ENCODE data around the gene KDM4B. TPM values are rescaled to one million over a fixed set of nuclear protein-coding genes. Genes with fewer than 3 reads are reported as not detected.

The KDM4B gene
- total and polyA plus RNA-seq, 2 of the 8 experiments (the other 6 are each of a cell fraction or from before 2014, with no cell fraction given), result 12.0 to 31.9 TPM

DNA sequence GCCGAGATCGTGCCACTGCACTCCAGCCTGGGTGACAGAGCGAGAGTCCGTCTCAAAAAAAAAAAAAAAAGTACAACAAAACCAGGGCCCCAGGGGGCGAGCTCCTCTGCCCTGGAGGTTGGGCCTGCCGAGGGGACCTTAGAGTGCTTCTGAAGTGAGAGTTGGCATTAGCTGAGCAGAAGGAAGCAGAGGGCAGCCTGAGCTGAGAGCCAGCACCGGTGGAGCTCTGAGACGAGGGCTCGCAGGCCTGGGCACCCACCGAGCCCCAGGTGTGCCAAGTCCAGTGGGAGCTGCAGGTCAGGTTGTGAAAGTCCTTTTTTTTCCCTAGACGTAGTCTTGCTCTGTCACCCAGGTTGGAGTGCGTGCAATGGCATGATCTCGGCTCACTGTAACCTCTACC lies 46.0 kb downstream of the KDM4B start:
- H3K23ac ChIP-seq (ENCODE audit: insufficient read length), result no peak overlapping the region
- no peak overlapping the region for H2AK5ac ChIP-seq (ENCODE audit: low read depth, low read length)
- no peaks in the 10 kb centered on the region for H3K4me1 ChIP-seq (replicated peaks in 1 of 4; ENCODE audit: control insufficient read depth in 3 of 4, insufficient read depth in 4 of 4, low read length in 3 of 4)
- WGBS, 2 experiments (ENCODE audit: extremely low coverage in 1 of 2, insufficient coverage in 1 of 2, insufficient read length in 1 of 2, insufficient replicate concordance in 2 of 2, low coverage in 1 of 2, low lambda C conversion rate in 2 of 2, missing lambda C conversion rate in 1 of 2), result 94% methylated on average over 10 of the region's 13 CpGs; no CpG with 5 or more reads in 1 of the 2 experiments
- H4K8ac ChIP-seq (ENCODE audit: extremely low read depth, insufficient read depth, low read length), result no peak overlapping the region
- no peak overlapping the region for H2BK20ac ChIP-seq (ENCODE audit: low read length)
- no peak overlapping the region for H3K4ac ChIP-seq (replicated peaks; ENCODE audit: insufficient read length, low read depth, low read length)
- no peak for DNase-seq (ENCODE audit: low read depth in 1 of 2, low spot score in 2 of 2)
- peaks cover 0 to 10% of the 10 kb centered on the region in 2 experiments; a peak in 2 of 4 replicates for H3K9me3 ChIP-seq (ENCODE audit: insufficient read depth in 2 of 2, low read depth in 1 of 2, low read length in 1 of 2)
- peaks cover 12% of the 10 kb centered on the region; the same call in 1 of the 2 replicates for H3K23me2 ChIP-seq (ENCODE audit: low read depth, low read length)
- peaks cover 11 to 12% of the 10 kb centered on the region in 2 experiments for H4K20me1 ChIP-seq (replicated peaks in 1 of 2; ENCODE audit: control insufficient read depth in 1 of 2, insufficient read depth in 2 of 2, low read length in 2 of 2)
- no peak overlapping the region for H3K27ac ChIP-seq (ENCODE audit: low read depth, low read length)
- peaks cover 0 to 41% of the 10 kb centered on the region in 2 experiments; a peak in 1 of 4 replicates for H3K79me2 ChIP-seq (ENCODE audit: control insufficient read depth in 1 of 2, insufficient read depth in 2 of 2, low read length in 2 of 2)
- no peak overlapping the region for H3K18ac ChIP-seq (ENCODE audit: extremely low read depth, low read length)
- H3K27me3 ChIP-seq (replicated peaks in 1 of 4; ENCODE audit: control insufficient read depth in 3 of 4, extremely low read depth in 1 of 4, insufficient read depth in 3 of 4, low read length in 3 of 4), result no peaks in the 10 kb centered on the region
- POLR2A ChIA-PET (ENCODE audit: partially characterized antibody), result no interaction called here
- no peak overlapping the region for H4K5ac ChIP-seq (ENCODE audit: insufficient read length, low read depth, low read length)
- no peak overlapping the region for H4K91ac ChIP-seq (replicated peaks; ENCODE audit: insufficient read length, low read length)
- H2AFZ ChIP-seq (ENCODE audit: low read length), result no peak overlapping the region
- H3K9ac ChIP-seq (replicated peaks in 1 of 4; ENCODE audit: extremely low read depth in 1 of 4, low read depth in 3 of 4, low read length in 3 of 4), result no peak overlapping the region
- H3K56ac ChIP-seq (replicated peaks; ENCODE audit: insufficient read length, low read depth, low read length), result no peak overlapping the region
- H2BK120ac ChIP-seq (replicated peaks; ENCODE audit: low read depth, low read length), result no peak overlapping the region
- no peak overlapping the region for H2BK12ac ChIP-seq (ENCODE audit: low read depth, low read length)
- no peak overlapping the region for H2BK15ac ChIP-seq (ENCODE audit: low read length)
- H2BK5ac ChIP-seq (ENCODE audit: low read depth, low read length), result no peak overlapping the region
- H3K36me3 ChIP-seq (ENCODE audit: control insufficient read depth in 2 of 4, insufficient read depth in 4 of 4, low read length in 3 of 4), result peaks cover 0 to 12% (median 7%) of the 10 kb centered on the region in 4 experiments; a peak in 5 of 8 replicates
- FAIRE-seq, result no peak
- H3K14ac ChIP-seq (ENCODE audit: insufficient read length), result no peak overlapping the region
- H3K4me3 ChIP-seq (ENCODE audit: extremely low read depth in 1 of 4, insufficient read depth in 2 of 4, low read depth in 3 of 4, low read length in 4 of 4), result no peak overlapping the region
- H3K79me1 ChIP-seq (ENCODE audit: low read depth, low read length), result peaks cover 24% of the 10 kb centered on the region
- no peak overlapping the region for H3K4me2 ChIP-seq (ENCODE audit: insufficient read depth in 1 of 2, low read depth in 2 of 2, low read length in 2 of 2)
- CTCF ChIA-PET (ENCODE audit: partially characterized antibody), result interaction anchor here (0.9 to 9.1 kb wide), 6 partner anchors 12 to 154 kb away, joined by 3 to 126 read pairs (median 6); no protein-coding TSS in a partner anchor
- TF ChIP-seq SIX5 (IDR thresholded peaks at IDR 0.05; ENCODE audit: low read depth, low read length) (no peak), CHD2 (IDR thresholded peaks at IDR 0.05; ENCODE audit: low read length) (no peak), SP2 (IDR thresholded peaks at IDR 0.05; ENCODE audit: low read length) (no peak)
